Glomerular visceral epithelial cell (primary cell): ENCODE data around the gene RSPO4.

ENCODE experiments used
- DNase-seq: peaks from one replicate; pipeline ENCODE4 v3.0.0-alpha.2; 2016; ENCODE audit errors: extremely low spot score

Gene RSPO4

GRCh38 chr20:967796-968742 is 34.0 kb downstream of the RSPO4 start:
- peak; percentile 12 for DNase-seq

DNA sequence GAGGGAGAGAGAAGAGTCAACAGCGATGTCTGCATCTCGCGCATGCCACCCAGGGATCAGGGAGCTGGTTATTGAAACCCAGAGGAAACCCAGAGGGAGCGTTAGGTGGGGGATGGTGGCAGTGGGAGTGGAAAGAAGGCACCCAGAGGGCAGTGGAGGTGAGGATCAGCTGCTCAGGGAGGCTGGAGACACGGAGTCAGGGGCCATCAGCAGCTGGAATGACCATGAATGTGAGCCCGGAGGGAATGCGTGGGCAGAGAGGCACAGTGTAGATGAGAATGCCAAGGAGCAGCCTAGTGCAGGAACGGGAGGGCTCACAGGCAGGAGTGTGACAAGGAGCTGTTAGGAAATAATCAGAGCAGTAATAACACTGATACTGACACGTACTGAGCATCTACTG is 36.2 kb downstream of the RSPO4 start:
- DNase-seq, result no peak

DNA sequence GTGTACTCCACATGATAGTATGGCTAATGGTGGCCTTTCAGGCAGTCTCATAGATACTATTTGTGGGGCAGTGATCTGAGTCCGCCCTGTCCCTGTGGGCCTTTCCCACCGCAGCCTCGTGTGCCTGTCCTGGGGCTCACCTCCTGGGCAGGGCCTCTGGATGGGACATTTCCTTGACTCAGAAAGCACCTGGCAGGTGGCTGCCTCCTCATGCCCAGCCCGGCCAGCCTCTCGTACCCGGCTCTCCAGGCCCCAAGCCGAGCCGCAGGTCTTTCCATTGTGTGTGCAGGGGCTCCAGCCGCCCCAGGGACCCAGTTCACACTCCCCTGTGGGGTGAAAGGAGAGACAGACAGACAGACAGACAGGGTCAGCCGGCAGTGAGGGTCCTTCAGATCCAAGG is 38.3 kb downstream of the RSPO4 start:
- DNase-seq, result no peak

DNA sequence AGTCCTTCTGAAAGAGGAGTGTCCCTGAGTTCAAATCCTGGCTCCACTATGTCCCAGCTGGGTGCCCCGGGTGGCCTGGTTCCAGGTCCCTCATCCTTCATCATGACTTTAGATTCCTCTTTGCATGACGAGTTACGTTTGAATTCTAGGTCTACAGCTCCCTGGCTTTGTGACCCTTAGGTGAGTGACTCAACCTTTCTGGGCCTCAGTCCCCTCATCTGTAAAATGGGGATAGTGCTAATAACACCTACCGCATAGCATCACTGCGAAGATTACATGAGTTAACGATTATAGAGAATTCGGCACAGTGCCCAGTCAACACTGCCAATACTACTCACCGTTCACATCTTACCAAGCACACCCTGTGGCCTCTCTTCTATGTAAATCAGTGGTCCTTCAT is 39.4 kb downstream of the RSPO4 start:
- no peak for DNase-seq

DNA sequence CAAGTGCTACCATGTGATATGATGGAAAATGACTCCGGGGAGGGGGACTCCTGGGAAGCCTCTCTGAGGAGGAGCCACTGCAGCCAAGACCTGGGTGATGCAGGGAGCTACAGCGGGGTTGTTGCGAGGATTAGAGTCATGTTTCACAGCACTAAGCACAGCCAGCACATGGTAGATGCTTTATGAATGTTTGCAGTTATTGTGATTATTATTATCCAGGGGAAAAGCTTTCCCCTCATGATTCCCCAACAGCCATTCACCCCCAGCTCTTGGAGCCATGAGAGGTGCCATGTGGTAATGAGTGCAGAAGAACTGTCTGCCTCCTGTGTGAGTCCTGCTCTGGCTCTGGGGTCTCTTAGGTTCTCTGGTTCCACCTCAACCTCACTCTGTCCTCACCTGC is 39.9 kb downstream of the RSPO4 start:
- no peak for DNase-seq

DNA sequence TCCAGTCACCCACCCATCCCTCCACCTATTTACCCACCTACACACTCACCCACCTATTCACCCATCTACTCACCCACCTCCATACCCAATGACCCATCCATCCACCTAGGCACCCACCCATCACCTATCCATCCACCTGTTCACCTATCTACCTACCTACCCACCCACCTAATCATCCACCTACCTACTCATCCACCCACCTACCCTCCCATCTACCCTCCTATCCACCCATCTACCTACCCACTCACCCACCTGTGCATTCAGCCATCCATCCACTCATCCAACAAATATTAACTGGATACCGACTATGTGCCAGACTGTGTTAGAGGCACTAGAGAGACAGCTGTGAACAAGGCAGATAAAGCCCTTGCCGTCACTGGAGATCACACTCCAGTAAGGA is 40.3 kb downstream of the RSPO4 start:
- DNase-seq, result no peak

- no peak for DNase-seq
Measured at GRCh38 chr20:959996-960615, 42.0 kb downstream of the RSPO4 start.

GRCh38 chr20:958936-959815 is 42.9 kb downstream of the RSPO4 start:
- no peak for DNase-seq

GRCh38 chr20:957544-957943 is 44.6 kb downstream of the RSPO4 start:
- no peak for DNase-seq

- peak; percentile 75 for DNase-seq
Measured at GRCh38 chr20:956330-956951, 45.7 kb downstream of the RSPO4 start.

- no peak for DNase-seq
Measured at GRCh38 chr20:955656-956055, 46.5 kb downstream of the RSPO4 start.

- DNase-seq, result no peak
Measured at GRCh38 chr20:955111-955510, 47.0 kb downstream of the RSPO4 start.

DNA sequence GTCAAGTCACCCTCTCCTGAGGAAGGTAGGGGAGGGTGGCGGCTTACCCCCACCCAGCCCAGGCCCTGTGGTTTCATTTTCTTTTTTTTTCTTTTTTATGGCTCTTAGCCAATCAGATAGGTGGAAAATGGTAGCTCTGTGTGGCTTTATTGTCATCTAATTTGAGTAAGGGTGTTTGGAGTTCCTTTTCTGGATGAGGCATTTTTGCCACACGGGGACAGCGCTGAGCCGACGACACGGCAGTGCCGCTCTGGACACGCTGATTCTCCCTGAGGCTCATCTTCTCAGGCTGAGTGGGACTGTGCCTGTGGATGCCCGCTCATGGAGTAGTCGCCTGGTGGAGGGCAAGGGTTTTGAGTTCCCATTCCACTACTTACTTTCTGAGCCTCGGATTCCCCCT is 48.4 kb downstream of the RSPO4 start:
- peak; percentile 18 for DNase-seq

DNA sequence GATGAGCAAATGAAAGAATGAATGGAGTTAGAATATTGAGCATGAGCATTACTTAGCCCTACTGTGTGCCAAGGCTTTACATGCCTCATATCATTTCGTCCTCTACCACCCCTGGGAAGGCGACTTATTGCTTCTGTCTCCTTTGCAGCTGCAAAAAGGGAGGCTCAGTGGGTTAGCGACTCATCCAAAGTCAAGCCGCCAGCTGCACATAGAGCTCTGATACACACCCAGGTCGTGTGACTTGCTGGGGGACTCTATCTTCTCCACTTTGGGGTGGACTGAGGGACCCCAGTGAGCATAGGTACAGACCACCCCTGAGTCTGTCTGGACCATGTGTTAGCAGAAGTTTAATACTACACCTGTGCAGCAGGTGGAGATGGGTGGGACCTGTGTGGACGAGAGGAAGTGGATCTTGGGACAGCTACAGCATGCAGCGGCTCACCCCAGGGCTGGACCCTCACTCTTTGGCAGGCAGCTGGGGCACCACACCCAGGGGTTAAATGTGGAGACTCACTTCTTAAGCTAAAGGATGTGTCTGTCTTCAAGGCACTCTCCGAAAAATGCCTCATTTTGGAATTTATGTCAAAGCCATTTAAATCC is 49.8 kb downstream of the RSPO4 start:
- DNase-seq, result no peak

DNA sequence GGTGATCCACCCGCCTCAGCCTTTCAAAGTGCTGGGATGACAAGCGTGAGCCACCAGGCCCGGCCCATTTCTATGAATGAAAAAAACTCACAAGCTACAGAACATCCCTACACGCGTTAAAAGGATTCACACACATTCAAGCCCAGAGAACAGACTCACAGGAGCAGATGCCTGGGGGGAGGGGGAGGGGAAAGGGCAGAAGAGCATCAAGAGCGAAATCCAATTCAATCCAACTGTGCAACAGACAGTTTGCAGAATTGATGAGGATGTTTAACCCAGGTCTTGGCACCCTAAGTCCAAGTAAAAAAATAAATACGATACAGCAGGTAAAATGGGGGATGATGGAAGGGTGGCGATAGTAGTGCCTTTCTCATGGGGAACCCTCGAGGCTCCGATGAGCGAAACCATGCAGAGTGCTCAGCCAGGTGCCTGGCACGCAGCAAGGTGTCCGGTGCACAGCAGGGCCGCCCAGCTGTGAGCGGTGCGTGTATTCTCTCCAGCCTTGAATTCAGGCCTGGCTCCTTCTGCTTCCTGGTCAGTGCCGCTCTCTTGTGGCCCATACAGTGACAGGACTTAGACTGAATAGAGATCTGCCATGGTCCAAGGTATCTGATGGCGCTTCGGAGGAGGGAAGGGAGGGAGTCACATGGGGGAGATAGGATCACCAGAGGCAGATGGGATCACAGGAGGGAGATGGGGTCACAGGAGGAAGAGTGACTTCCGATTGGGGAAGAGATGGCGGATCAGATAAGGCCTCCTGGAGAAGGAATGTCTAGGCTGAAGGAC is 50.5 kb downstream of the RSPO4 start:
- no peak for DNase-seq

DNA sequence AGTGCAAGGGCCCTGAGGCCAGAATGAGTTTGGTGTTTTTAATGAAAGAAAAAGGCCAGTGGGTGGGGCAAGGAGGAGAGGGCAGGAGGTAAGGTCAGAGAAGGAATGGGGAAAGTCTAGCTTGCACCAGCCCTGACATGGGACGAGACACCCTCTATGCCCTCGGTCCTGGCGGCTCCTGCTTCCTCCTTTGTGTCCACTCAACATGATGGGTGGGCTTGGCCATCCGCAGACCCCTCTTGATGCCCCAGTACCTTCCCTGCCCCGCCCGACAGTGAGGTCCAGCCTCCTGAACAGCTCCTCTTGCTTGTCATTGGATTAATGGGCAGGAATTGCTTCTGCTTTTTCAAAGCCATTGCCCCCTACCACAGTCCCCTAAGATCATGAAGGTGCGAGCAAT is 52.4 kb downstream of the RSPO4 start:
- no peak for DNase-seq

GRCh38 chr20:946826-947225 is 55.3 kb downstream of the RSPO4 start:
- no peak for DNase-seq

DNA sequence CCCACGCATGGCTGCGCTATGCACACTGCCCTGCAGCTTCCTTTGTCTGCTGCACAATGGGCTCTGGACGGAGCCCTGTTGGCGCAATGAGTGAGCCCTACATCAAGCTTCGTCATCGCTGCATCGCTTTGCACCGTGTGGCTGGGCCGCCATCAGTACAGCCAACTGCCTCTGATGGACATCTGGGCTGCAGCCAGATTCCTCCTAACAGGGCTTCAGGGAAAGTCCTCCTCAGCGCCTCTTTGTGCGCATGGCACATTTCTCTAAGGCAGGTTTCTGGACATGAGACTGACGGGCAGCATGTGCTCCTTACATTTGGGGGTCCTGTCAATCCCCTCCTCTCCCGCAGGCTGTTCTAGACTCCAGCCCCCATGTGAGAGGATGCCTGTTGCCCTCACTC is 56.3 kb downstream of the RSPO4 start:
- no peak for DNase-seq

- no peak for DNase-seq
Measured at GRCh38 chr20:944774-945410, 57.2 kb downstream of the RSPO4 start.

DNA sequence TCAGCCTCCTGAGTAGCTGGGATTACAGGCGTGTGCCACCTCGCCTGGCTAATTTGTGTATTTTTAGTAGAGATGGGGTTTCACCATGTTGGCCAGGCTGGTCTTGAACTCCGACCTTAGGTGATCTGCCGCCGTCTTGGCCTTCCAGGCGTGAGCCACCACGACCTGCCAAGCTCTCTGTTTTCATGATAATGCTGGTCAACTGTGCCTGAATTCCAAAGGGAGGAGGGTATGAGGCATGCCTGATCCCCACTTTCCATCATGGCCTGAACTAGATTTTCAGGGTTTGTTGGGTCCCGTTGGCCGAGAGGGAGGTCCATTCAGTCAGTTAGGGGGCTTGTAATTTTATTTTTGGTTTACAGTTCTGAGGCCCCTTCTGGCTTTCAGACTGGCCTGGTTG is 58.0 kb downstream of the RSPO4 start:
- no peak for DNase-seq
